ENCODE results near the gene DRG1. TPM values are rescaled to one million over a fixed set of nuclear protein-coding genes. Genes with fewer than 3 reads are reported as not detected.

DRG1 gene
- total RNA-seq, 4 donors from 2014 or later = 4.6 to 39.2 (median 26.3) TPM

GRCh38 chr22:31360029-31360428 lies 39.4 kb upstream of the DRG1 start:
- in situ Hi-C loops (cut with MboI; ENCODE audit: low pct_ligation_motif_present in 1 of 4, low pct_unique_long_range_greater_than_20kb in 1 of 4, low sequenced_read_pairs in 3 of 4) (no loop called here), intact Hi-C loops (cut with DNase I; ENCODE audit: low total_unique reads) (no loop called here)
- H3K27me3 ChIP-seq = peaks cover 8% of the 10 kb centered on the region
- H3K4me1 ChIP-seq = no peaks in the 10 kb centered on the region
- 91 to 100% methylated on average over 1 of the region's 1 CpG for WGBS, 2 donors (ENCODE audit: low coverage in 1 of 2)
- no peak for TF ChIP-seq POLR2AphosphoS5 (IDR thresholded peaks at IDR 0.05)
- TF ChIP-seq, protein P1, sequence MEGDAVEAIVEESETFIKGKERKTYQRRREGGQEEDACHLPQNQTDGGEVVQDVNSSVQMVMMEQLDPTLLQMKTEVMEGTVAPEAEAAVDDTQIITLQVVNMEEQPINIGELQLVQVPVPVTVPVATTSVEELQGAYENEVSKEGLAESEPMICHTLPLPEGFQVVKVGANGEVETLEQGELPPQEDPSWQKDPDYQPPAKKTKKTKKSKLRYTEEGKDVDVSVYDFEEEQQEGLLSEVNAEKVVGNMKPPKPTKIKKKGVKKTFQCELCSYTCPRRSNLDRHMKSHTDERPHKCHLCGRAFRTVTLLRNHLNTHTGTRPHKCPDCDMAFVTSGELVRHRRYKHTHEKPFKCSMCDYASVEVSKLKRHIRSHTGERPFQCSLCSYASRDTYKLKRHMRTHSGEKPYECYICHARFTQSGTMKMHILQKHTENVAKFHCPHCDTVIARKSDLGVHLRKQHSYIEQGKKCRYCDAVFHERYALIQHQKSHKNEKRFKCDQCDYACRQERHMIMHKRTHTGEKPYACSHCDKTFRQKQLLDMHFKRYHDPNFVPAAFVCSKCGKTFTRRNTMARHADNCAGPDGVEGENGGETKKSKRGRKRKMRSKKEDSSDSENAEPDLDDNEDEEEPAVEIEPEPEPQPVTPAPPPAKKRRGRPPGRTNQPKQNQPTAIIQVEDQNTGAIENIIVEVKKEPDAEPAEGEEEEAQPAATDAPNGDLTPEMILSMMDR (IDR thresholded peaks at IDR 0.05) = no peak
- no peak for TF ChIP-seq EP300 (IDR thresholded peaks at IDR 0.05; ENCODE audit: low read depth)
- TF ChIP-seq POLR2A (IDR thresholded peaks at IDR 0.05) = no peak
- no peak for DNase-seq
- no peaks in the 10 kb centered on the region for H3K36me3 ChIP-seq
- H3K9me3 ChIP-seq = no peaks in the 10 kb centered on the region
- H3K4me3 ChIP-seq = no peak overlapping the region
- no peak overlapping the region for H3K27ac ChIP-seq

DNA sequence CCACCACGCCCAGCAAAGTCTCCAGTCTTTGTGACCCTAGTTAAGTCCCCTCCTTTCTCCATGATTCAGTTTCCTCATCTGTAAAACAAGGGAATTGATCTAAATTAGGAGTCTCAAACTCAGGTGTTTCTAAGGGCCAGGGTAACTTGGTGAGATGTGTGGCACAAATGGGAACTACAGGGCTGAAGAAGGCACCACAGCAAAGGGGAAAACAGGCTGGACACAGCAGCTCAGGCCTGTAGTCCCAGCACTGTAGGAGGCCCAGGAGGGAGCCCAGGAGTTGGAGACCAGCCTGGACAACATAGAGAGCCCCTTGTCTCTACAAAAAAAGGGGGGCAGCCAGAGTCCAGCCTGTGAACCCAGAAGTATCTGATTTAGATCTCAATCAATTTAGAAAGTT lies 37.7 kb upstream of the DRG1 start:
- H3K27ac ChIP-seq = no peak overlapping the region
- DNase-seq = no peak
- H3K9me3 ChIP-seq = no peaks in the 10 kb centered on the region
- TF ChIP-seq, protein P1 (IDR thresholded peaks at IDR 0.05) = no peak
- in situ Hi-C loops (cut with MboI; ENCODE audit: low pct_ligation_motif_present in 1 of 4, low pct_unique_long_range_greater_than_20kb in 1 of 4, low sequenced_read_pairs in 3 of 4) = no loop called here
- 48% methylated on average over 1 of the region's 1 CpG; no CpG with 5 or more reads in 1 of the 2 donors for WGBS, 2 donors (ENCODE audit: low coverage in 1 of 2)
- peaks cover 5% of the 10 kb centered on the region for H3K27me3 ChIP-seq
- H3K4me1 ChIP-seq = no peaks in the 10 kb centered on the region
- no peaks in the 10 kb centered on the region for H3K36me3 ChIP-seq
- no peak overlapping the region for H3K4me3 ChIP-seq
- intact Hi-C loops (cut with DNase I; ENCODE audit: low total_unique reads) = no loop called here

DNA sequence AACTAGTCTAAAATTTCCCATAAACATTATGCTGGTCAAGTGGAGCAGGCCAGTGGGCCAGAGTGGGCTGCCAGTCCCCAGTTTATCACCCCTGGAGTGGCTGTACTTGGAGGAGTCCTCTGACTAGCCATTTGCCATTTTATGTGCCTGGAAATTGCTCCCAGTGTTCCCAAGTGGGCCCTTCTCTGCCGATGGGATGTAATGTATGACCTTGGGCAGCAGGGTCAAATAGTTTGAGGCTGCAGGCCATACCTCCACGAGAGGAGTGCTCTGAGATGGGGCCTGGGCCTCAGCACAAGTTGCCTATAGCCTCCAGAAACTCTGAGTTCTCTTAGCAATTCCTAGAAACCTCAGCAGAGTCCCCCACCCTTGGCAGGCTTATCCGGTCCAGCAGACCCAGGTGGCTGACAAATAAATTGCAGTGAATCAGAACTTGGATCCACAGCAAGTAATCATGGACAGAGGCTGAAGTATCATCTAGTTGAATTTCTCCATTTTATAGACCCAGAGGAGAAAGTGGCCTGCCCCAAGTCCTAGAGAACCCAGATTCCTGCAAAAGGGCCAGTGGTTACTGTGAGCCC lies 35.4 kb upstream of the DRG1 start:
- 93% methylated on average over 3 of the region's 3 CpGs; no CpG with 5 or more reads in 1 of the 2 donors for WGBS, 2 donors (ENCODE audit: low coverage in 1 of 2)
- no peak for DNase-seq
- TF ChIP-seq POLR2A (IDR thresholded peaks at IDR 0.05) (no peak), POLR2AphosphoS5 (IDR thresholded peaks at IDR 0.05) (no peak), EP300 (IDR thresholded peaks at IDR 0.05; ENCODE audit: low read depth) (no peak)
- TF ChIP-seq, protein P1 (IDR thresholded peaks at IDR 0.05) = no peak
- in situ Hi-C loops (cut with MboI; ENCODE audit: low pct_ligation_motif_present in 1 of 4, low pct_unique_long_range_greater_than_20kb in 1 of 4, low sequenced_read_pairs in 3 of 4) (no loop called here), intact Hi-C loops (cut with DNase I; ENCODE audit: low total_unique reads) (no loop called here)
- no peaks in the 10 kb centered on the region for H3K36me3 ChIP-seq
- H3K9me3 ChIP-seq = no peaks in the 10 kb centered on the region
- no peaks in the 10 kb centered on the region for H3K27me3 ChIP-seq
- H3K4me3 ChIP-seq = no peak overlapping the region
- H3K27ac ChIP-seq = no peak overlapping the region
- H3K4me1 ChIP-seq = no peaks in the 10 kb centered on the region

GRCh38 chr22:31367426-31367825 lies 32.0 kb upstream of the DRG1 start:
- intact Hi-C loops (cut with DNase I; ENCODE audit: low total_unique reads) (no loop called here), in situ Hi-C loops (cut with MboI; ENCODE audit: low pct_ligation_motif_present in 1 of 4, low pct_unique_long_range_greater_than_20kb in 1 of 4, low sequenced_read_pairs in 3 of 4) (no loop called here)
- TF ChIP-seq POLR2A (IDR thresholded peaks at IDR 0.05) = no peak
- TF ChIP-seq POLR2AphosphoS5 (IDR thresholded peaks at IDR 0.05) = no peak
- no peak for TF ChIP-seq EP300 (IDR thresholded peaks at IDR 0.05; ENCODE audit: low read depth)
- TF ChIP-seq, protein P1 (IDR thresholded peaks at IDR 0.05) = no peak
- Histone ChIP-seq H3K4me1 (no peaks in the 10 kb centered on the region), H3K36me3 (no peaks in the 10 kb centered on the region), H3K27me3 (no peaks in the 10 kb centered on the region), H3K9me3 (no peaks in the 10 kb centered on the region), H3K27ac (no peak overlapping the region), H3K4me3 (no peak overlapping the region)
- WGBS, 2 donors (ENCODE audit: low coverage in 1 of 2) = 0 to 65% methylated on average over 1 to 3 of the region's 3 CpGs
- DNase-seq = no peak
